Stimulated activated CD4-positive, alpha-beta T cell treated with anti-CD3 and anti-CD28 coated beads, TNF-alpha, amount 100 ng/mL, for 1 hour (primary cell): Measurements from ENCODE around the gene SEPTIN2.
"Not testable (repeated sequence)": the region's sequence is repeated elsewhere in the genome, so short reads cannot be mapped to it uniquely, and the experiment has no call there.

Experiments used
- DNase-seq, 3 donors: peaks; one replicate each; pipeline ENCODE4 v3.0.0-alpha.2; 2020; ENCODE audit warnings: low read depth in 3 of 3, low spot score in 1 of 3

SEPTIN2 gene

GRCh38 chr2:241286348-241287090 lies 29.2 kb upstream of the SEPTIN2 start:
- DNase-seq, result no peak

GRCh38 chr2:241288324-241288888 lies 27.3 kb upstream of the SEPTIN2 start:
- no peak for DNase-seq

GRCh38 chr2:241289053-241289452 lies 26.7 kb upstream of the SEPTIN2 start:
- no peak for DNase-seq

- no peak for DNase-seq
Measured at GRCh38 chr2:241289597-241289996, 26.1 kb upstream of the SEPTIN2 start.

- DNase-seq, result no peak
Measured at GRCh38 chr2:241291153-241291552, 24.6 kb upstream of the SEPTIN2 start.

GRCh38 chr2:241291977-241292376 lies 23.7 kb upstream of the SEPTIN2 start:
- DNase-seq, result no peak

GRCh38 chr2:241293378-241293797 lies 22.3 kb upstream of the SEPTIN2 start:
- not testable (repeated sequence) for DNase-seq

- no peak for DNase-seq
Measured at GRCh38 chr2:241295326-241296095, 20.2 kb upstream of the SEPTIN2 start.

- no peak for DNase-seq
Measured at GRCh38 chr2:241296767-241297166, 19.0 kb upstream of the SEPTIN2 start.

GRCh38 chr2:241298673-241299072 lies 17.1 kb upstream of the SEPTIN2 start:
- no peak for DNase-seq

- no peak for DNase-seq
Measured at GRCh38 chr2:241300000-241300399, 15.7 kb upstream of the SEPTIN2 start.

- DNase-seq, result no peak
Measured at GRCh38 chr2:241302083-241302482, 13.6 kb upstream of the SEPTIN2 start.

- DNase-seq, result no peak
Measured at GRCh38 chr2:241302759-241303651, 12.7 kb upstream of the SEPTIN2 start.

GRCh38 chr2:241304039-241304670 lies 11.6 kb upstream of the SEPTIN2 start:
- DNase-seq, result no peak

- no peak for DNase-seq
Measured at GRCh38 chr2:241307055-241307454, 8.7 kb upstream of the SEPTIN2 start.

GRCh38 chr2:241308267-241308666 lies 7.5 kb upstream of the SEPTIN2 start:
- no peak for DNase-seq

- no peak for DNase-seq
Measured at GRCh38 chr2:241308832-241309500, 6.8 kb upstream of the SEPTIN2 start.

GRCh38 chr2:241309684-241310117 lies 6.0 kb upstream of the SEPTIN2 start:
- peak; percentile 40 to 56 (median 48) for DNase-seq

- DNase-seq, result no peak
Measured at GRCh38 chr2:241310917-241311566, 4.7 kb upstream of the SEPTIN2 start.

GRCh38 chr2:241312082-241312481 lies 3.6 kb upstream of the SEPTIN2 start:
- no peak for DNase-seq
